Fibroblast of skin of right biceps (primary cell): ENCODE data around the gene MFAP4.

Source experiments
- DNase-seq: peaks from one replicate; pipeline ENCODE4 v3.0.0-alpha.2; 2013

Gene MFAP4

DNA sequence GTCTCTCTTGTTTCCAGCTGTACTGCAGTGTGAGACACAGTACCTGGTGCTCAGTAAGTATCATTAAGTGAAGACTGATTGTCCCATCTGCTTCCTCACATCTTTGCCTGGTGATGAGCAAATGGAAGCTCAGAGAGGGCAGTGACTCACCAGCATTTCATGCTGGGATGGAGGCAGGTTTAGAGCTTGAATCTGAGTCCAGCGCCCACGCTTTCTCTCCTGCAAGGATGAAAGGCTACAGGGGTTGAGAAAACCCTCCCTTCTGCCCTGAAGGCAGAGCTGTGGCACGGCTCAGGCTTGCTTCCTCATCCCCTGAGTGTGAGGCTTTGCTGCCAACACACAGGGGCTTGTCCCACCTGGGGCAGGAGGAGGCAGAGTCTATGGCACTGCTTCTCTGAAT is 22.5 kb upstream of the MFAP4 start:
- DNase-seq, result peak; percentile 73

DNA sequence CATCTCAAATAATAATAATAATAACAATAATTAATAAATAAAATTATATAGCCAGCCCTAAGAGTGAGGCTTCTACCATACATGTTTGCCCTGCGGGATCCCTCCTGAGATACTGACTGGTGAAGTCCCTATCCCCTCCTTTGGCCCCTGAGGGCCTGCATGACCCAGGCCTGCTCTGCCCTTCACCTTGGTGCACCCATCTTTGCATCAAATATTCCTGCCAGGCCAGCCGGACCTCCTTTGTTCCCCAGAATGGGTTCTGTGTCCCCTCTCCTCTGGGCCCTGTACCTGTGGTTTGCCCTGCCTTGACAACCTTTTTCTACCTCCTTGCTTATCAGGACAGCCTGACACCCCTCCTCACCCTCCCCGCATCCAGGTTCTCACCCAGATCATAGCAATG is 22.1 kb upstream of the MFAP4 start:
- no peak for DNase-seq

DNA sequence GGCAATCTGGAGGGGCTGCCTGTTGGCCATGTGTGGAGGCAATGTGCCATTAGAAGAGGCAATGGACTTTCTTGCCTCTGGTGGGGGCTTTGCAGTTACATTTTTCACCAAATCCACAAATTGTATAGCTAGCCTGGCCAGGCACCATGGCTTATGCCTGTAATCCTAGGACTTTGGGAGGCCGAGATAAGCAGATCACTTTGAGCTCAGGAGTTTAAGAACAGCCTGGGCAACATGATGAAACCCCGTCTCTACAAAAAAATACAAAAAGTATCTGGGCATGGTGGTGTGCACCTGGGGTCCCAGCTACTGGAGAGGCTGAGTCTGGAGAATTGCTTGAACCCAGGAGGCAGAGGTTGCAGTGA is 21.3 kb upstream of the MFAP4 start:
- DNase-seq, result no peak

DNA sequence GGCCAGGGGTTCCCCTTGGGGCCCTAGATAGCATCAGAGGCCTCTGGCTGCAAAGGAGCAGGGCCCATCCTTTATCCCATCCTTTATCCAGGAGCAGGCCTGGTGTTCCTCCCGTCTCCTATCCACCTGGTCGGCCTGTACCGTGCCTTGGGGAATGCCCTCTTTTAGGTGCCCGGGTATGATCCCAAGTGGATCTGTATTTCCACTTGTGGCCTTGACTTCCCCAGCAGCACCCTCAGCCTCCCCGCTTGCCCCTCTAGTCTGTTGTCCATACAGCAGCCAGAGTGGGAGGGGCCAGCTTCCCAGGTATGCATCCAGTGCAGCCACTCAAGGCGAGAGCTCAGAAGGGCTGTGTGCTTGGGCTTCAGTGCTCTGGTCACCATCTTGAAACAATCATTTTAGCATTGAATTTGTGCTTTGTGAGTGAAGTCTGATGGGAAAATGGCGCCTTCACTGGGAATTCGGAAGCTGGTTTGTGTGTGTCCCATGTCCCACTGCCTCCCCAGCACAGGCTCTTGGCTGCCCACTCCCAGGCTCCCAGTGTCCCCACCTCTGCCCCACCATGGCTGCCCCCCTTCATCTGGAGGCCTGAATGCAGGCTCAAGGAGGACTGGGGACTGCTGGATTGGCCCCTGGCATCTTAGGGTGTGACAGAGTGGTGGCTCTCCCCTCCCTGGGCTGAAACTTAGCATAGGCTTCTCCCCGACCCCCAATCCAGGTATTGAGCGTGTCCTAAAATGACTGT is 20.8 kb upstream of the MFAP4 start:
- no peak for DNase-seq

DNA sequence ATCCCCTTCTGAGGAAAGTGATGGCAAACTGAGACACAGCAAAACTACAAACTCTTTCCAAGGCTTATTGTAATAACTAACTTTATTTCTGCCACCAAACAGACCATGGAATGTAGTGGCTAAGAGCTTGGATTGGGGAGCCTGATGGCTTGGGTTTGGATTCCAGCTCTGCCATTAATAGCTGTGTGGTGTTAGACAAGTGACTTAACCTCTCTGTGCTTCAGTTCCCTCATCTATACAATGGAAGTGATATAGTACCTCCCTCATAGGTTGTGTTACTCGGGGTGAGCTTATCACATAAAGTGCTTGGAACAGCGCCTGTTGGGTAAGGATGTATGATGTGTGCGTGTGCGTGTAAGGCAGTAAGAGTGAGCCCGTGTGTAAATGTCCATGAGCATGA is 18.1 kb upstream of the MFAP4 start:
- DNase-seq, result no peak

DNA sequence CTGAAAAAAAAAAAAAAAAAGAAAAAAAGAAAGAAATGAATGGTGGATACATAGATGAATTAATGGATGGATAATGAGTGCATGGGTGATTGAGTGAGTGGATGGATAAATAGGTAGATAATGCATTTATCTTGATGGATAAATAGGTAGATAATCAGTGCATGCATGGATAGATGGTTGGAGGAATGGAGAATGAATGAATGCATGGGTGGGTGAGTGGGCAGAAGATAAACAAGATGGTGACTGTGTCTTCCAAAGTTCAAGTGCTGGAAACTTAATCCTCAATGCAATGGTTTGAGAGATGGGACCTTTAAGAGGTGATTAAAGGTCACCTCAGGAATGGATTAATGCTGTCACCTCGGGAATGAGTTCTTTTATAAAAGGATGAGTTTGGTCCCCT is 17.3 kb upstream of the MFAP4 start:
- DNase-seq, result no peak

DNA sequence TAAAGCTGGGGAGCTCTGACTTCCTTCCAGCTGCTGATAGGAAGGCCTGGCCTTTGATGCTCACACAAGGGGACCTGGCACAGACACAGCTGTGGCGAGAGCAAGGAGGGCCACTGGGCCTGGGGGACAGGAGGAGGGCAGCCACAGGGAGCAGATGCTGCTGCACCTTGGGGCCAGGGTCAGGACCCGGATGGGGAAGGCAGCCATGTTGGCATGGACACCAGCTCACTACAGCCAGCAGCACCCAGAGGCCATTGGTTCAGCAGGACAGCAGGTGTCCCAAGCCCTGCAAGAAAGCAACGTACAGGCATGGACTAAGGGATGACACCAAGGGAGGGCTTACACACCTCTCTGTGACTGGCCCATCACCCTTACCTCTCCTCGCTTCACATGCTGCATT is 16.0 kb upstream of the MFAP4 start:
- DNase-seq, result no peak

DNA sequence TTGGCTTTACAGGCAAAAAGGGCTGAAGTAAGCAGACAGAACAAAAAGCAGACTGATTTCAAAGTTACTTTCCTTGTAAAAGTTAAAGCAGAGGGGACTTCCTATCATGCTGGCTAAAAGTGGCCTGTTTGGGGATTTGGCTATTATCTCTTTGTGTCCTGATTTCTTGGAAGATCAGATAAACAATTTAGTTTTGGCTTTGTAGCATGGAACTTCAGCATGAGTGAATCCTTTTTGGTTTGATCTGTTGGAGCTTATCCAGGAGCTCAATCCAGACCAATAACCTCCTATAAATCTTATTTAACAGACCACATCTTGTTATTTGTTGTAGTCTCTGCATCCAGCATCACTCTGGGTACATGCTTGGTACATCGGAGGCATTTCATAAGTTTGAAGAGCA is 15.2 kb upstream of the MFAP4 start:
- DNase-seq, result no peak

DNA sequence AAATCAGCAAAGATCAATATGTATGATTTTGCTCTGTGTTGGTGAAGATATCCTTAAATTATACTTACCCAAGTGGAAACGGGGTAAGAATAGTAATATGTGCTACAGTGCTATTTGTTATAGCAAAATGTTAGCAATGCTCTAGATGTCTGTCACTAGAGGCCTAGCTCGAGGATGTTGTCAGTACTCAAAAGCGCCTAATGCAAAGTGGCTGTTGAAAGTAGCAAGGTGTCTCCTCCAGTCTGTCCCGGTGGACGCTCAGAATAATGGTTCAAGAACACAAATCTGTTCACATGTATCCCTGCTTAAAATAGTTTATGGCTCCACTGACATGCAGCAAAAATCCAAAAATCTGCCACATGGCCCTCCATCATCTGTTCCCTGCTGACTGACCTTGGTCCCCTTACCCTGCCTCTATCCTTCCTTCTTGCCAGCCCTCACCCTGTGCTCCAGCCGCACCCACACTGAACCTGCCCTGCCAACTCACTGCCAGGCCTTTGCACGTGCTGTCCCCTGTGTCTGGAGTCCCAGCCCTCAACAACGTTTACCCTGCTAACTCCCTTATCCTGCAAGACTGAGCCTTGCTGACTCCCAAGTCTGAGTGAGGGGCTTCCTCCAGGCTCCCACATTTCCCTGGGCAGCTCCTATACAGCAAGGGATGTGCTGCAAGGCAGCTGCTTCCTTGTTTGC is 14.5 kb upstream of the MFAP4 start:
- no peak for DNase-seq

DNA sequence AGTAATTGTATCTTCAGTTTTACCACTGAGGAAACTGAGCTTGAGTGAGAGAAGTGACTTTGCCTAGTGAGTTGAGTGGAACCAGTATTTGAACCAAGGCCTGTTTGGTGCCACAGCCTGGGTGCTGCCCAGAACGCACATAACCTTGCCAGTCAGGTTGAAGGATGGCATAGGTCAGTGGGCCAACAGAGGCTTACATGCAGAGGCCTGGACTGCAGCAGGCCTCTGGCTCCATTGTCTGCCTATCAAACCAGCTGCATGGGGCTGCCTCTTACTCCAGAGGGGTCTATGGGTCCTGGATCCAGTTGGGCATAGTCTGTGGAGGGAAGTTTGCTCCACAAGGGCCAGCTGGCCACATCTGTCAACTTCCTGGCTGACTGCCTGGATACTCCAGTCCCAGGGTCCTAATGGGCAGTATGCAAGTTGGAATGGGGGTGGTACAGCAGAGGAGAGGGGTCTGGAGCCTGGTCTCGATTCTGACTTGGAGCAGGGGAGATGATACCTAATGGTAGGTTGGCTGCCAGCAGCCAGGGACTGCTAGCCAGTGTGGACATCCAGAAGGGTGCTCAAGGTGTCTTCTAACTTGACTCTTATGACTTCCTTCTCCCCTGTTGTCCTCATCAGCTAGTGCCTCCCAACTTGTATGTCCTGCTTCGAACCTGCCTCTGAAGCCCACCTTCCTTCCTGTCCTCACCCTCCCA is 12.9 kb upstream of the MFAP4 start:
- no peak for DNase-seq

DNA sequence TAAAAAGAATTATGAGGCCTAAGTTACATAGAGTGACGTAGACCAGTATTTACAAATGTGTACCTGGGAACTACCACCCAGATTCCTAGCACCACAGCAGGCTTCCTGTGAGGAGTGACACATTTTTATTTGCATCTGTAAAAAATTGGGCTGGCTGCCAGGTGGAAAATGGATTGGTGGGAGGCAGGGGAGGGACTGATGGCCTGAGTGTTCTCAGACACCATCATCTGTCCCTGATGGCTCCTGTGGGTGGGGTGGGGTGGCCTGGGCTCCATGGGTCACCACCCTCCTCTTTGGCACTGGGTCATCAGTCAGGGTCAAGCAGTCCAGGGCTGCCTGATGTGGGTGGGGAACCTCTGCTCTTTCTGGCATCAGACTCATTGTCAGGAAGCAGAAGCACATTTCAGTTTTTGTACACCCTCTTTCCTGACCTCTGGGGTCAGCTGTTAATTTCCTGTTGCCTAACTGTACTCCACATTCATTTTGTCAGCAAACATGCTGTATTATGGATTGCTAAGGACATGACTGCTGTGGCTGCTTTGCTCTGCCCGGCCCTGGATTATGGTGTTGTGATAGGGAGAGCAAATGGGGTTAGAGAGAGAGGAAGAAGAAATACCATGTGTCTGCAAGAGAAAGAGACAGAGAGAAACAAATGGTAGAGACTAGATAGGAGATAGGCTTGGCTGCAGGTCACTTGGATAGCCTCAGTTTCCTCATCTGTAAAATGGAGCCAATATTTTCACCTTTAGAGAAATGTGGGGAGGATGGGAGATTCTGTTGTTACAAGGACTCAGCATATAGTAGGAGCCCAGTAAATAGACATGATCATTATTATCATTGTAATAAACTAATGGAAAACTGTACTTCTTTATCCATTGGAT is 11.6 kb upstream of the MFAP4 start:
- DNase-seq, result peak; percentile 42

DNA sequence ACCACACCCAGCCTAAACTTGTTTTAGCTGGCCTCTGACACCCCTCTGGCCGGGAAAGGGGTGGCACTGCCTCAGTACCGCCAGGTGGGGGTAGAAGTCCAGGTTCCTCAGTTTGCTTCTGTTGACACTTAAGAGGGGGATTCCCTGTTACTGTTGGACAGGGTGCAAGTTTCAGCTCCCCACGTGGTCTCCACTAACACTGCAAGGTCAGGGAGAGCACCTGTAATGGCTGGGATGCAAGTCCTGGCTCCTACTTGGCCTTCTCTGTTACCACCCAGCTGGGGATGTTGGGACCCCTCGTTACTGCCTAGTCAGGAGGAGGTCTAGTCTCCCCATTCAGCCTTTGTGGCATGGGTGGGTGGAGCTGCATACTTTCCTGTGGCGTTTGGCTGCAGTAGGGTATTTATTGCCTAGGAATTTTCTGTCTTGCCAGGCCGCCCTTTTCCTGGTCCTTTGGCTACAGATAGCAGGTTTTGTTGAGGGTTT is 10.6 kb upstream of the MFAP4 start:
- DNase-seq, result no peak

DNA sequence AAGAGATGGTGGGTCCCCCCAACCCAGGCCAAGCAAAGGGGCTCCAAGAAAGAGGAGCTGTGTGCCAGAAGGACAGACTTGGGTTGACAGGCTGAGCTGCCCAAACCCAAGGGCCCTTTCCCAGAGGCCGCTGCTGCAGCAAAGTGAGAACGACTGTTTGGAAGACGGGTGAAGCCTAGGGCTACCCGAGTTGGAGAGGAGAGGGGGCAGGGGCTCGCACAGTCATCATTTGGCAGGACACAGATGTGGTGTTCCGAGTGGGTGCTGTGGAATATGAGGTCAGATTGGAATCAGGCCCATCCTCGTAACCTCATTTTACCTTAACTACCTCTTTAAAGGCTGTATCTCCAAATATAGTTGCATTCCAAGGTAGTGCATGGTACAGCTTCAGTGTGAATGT is 5.3 kb upstream of the MFAP4 start:
- DNase-seq, result no peak

DNA sequence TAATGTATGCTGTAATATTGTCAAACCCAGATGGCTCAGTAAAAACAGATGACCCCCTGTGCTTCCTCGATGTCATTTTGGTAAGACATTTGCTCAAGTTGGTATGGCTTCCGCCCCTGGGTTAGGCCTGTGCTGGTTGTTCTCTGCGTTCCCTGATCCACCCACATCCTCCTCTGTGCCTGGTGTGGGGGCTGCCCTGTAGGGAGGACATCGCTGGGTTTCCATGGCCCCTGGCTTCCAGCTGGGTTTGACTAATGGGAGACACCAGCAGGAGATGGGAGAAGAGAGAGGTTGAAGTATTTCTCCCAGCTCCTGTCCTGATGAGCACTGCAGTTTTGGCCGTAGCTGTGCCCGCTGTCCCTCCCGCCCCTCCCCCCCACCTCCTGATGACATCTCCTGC is 4.4 kb upstream of the MFAP4 start:
- DNase-seq, result no peak

DNA sequence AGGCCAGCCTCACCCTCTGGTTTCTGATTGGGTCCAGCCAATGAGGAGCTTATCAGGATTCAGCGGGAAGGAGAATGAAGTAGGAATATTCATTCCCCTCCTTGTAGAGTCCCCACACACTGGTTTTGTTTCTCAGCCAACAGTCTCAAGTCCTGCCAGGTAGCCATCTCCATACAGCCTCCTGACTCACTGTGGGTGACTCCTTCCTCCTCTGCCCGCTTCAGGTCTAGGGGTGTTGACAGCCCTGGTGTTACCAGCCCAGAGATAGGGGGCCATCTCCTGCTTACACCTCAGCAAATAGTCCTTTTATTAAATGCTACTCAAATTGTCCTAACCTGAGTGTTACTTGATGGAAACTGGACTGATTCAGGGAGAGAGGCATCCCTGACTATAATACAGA is 4.0 kb upstream of the MFAP4 start:
- DNase-seq, result no peak

DNA sequence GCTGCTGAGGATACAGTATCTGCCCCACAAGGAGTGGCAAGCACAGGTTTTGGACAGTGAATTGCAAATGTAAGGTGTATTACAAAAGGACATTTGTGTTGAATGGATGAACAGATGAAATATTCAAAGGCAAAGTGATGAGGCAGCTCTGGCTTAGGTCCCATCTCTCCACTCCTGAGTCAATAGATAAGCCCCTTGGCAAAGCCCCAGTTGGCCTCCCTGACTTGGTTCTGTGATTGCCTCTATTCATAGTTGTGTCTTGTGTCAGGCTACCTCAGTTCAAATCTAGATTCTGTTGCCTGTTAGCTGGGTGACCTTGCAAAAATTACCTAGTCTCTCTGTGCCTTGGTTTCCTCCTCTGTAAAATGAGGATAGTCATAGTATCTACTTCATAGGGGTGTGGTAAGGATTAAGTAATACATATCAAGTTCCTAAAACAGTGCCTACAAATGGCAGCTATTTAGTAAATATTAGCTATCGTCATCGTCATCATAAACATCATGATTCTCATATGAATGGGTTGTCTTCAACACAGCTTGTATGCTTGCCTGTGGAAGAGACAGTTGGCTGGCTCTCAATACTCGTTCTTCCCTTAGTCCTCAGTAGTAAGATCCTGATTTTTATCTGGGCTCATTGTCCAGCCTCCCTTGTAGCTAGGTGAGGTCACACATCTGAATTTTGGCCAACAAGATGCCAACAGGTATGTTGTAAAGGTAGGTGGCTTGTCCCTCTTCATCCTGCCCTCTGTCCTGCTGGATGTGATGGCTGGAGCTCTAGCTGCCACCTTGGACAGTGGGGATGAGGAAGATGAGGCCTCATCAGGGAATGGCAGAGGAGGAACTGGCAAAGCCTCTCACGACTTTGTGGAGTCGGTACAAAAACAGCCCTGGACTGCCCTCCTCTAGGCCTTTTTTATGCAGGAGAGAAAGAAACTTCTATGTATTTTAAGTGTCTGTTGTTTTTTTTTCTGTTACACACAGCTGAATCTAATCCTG is 2.1 kb upstream of the MFAP4 start:
- peak; percentile 62 for DNase-seq

DNA sequence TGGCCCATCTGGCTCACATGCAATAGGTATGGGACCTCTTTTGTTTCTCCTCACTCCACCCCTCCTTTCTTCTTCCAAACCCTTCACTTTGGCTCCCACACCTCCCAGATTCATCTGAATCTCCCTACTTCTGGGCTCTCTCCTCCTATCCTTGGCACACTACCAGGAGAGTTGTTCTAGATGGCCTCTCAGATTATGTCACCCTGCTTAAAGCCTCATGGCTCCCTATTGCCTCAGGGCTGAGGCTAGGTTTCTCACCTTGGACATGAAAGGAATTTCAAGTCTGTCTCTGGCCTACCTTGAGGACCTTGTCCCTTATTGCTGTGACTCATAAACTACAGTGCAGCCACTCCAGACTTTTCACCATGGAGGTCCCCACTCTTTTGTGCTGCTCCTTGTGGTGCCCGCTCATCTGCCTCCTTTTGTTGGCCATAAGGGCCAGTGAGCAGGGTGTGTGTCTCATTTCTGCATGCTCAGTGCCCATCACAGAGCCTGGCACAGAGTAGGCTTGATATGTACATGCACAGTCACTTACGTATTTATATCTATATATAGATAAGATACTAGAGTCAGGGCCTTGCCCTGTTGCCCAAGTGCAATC is 1.0 kb upstream of the MFAP4 start:
- DNase-seq, result peak; percentile 89

DNA sequence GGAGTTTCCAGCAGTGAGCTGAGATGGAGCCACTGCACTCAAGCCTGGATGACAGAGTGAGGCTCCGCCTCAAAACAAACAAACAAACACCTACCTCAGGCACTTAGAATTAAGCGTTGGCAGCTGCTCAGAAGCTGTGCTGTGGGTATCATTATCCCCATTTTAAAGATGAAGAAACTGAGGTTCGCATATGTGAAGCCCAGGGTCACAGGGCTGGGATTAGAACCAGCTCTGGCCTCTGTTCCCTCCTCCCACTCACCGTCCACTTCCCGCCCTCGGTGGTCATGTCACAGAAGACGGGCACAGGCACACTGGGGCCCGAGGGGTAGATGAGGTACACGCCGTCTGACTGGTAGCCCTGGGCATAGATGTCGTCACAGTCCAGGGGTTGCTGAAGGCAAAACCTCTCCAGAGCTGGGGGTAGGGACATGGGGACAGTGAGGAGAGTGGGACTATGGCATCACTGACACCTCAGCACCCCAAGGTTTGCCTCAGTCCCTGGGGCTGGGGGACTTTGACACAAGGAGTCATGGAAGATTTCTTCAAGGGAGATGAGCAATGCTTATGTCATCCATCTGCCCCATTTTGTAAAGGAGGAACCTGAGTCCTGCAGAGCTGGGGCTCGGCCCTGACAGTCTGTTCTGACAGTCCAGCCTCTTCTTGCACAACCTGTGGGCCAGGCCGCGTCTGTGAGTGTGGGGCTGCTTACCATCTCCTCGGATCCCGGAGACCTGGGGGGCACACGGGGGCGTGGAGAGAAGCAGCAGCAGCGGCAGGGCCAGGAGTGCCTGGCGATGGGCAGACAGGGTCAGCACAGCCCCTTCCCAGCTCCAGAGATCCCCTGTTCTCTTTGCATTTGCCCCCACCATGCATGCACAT is 700 bp downstream of the MFAP4 start:
- peak; percentile 91 for DNase-seq

DNA sequence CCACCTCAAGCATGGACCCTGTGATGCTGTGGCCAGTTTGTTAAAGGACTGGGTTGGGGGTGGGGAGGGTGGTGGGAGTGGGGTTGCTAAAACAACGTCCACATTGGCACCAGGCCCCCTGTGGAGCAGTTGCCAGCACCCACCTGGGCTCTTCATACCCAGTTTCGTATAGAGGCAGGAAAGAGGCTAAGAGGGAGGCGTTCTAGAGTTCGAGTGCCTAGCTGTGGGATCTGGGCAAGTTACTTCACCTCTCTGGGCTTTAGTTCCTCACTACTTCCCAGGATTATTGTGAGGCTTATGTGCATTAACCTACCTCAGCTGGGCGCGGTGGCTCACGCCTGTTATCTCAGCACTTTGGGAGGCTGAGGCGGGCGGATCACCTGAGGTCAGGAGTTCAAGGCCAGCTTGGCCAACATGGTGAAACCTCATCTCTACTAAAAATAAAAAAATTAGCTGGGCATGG is 1.4 kb downstream of the MFAP4 start:
- no peak for DNase-seq

DNA sequence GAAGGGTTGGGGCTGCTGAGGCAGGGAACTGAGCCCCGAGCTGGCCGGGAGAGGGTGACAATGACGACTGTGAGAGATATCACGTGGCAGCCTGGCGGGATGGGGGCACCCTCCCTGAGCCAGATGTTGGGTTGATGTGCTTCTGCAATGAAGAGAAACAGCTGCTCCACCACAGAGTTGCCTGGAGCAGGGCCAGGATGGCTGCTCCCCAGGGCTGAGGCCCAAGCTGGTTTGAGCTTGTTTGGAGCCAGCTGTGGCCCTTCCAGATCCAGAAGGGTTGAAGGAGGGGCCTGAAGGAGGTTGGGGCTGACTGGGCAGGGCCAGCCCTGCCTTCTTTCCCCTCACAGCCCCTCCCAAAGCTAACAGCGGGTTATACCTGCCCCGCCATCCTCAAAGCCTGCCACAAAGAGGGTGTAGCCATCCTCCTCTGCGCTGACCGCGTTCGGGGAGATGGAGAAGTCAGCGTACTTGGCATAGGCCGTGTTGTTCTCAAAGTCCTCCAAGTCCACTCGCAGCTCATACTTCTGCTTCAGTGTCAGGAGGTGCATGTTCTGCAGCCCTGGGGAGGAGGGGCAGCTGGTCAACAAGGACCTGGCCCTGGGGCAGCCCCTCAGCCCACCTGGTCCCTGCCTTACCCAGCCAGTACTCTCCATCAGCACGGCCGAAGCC is 2.1 kb downstream of the MFAP4 start:
- peak; percentile 88 for DNase-seq
